ENCODE data around the gene GALNT14.

Gene GALNT14

DNA sequence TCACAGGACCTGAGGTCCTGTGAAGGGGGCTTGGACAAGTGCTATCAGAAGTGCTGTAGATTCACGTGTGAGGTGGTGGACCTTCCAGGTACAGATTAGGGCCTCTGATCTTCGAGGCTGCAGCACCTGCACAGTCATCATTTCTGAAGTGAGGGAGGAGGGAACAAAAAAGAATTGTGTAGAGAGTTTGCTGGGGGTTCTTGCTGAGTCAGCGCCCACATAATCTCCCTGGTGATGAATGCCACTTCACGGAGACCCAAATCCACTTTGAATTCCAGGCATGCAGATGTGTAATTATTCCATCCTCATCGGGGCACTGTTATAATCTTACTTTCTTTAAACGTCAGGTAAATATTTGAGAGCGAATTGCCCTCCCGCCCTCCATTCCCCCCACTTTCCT lies 202.4 kb downstream of the GALNT14 start:
- Histone ChIP-seq H2AFZ (ENCODE audit: low read length) (no peak overlapping the region), H3K27ac (ENCODE audit: low read length) (no peak overlapping the region), H3K9me3 (replicated peaks; ENCODE audit: insufficient read depth, low read length) (no peaks in the 10 kb centered on the region), H3K36me3 (replicated peaks; ENCODE audit: insufficient read depth, low read length) (no peaks in the 10 kb centered on the region), H3K79me2 (ENCODE audit: low read length) (no peaks in the 10 kb centered on the region), H3K4me3 (ENCODE audit: low read length) (no peak overlapping the region), H3K9ac (ENCODE audit: low read length) (no peak overlapping the region), H3K9me2 (replicated peaks; ENCODE audit: insufficient read depth, low read length) (no peaks in the 10 kb centered on the region), H3K4me2 (ENCODE audit: low read depth, low read length) (no peak overlapping the region), H3F3A (ENCODE audit: insufficient read depth, low read length) (no peaks in the 10 kb centered on the region), H3K4me1 (ENCODE audit: low read length) (no peaks in the 10 kb centered on the region), H4K20me1 (ENCODE audit: insufficient read depth, low read length) (no peaks in the 10 kb centered on the region), H3K27me3 (replicated peaks; ENCODE audit: insufficient read depth, low read length) (no peaks in the 10 kb centered on the region)
- DNase-seq: no peak
- no peak for TF ChIP-seq EZH2phosphoT487 (IDR thresholded peaks at IDR 0.05; ENCODE audit: low read length)
- TF ChIP-seq, protein P1, sequence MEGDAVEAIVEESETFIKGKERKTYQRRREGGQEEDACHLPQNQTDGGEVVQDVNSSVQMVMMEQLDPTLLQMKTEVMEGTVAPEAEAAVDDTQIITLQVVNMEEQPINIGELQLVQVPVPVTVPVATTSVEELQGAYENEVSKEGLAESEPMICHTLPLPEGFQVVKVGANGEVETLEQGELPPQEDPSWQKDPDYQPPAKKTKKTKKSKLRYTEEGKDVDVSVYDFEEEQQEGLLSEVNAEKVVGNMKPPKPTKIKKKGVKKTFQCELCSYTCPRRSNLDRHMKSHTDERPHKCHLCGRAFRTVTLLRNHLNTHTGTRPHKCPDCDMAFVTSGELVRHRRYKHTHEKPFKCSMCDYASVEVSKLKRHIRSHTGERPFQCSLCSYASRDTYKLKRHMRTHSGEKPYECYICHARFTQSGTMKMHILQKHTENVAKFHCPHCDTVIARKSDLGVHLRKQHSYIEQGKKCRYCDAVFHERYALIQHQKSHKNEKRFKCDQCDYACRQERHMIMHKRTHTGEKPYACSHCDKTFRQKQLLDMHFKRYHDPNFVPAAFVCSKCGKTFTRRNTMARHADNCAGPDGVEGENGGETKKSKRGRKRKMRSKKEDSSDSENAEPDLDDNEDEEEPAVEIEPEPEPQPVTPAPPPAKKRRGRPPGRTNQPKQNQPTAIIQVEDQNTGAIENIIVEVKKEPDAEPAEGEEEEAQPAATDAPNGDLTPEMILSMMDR (IDR thresholded peaks at IDR 0.05; ENCODE audit: low read length): no peak
- TF ChIP-seq EZH2 (optimal IDR thresholded peaks at IDR 0.05; ENCODE audit: low read depth, low read length): no peak

DNA sequence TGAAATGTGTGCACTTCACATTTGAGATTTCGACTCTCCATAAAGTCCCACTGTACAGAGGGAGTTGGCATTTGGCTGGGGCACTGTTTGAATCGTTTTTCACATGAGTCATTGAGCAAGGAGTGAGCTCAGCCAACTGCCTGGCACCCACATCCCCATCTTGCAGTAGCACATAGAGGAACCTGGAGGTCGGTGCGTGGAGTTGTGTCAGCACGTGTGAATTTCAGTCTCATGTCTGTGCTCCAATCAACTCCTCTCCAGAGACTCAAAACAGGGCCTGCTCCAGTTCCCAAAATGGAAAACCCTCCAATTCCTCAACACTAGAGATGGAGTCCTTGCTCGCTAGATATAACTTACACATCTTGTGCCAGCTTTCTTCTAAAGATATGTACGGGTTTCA lies 204.2 kb downstream of the GALNT14 start:
- no peaks in the 10 kb centered on the region for H3K27me3 ChIP-seq (replicated peaks; ENCODE audit: insufficient read depth, low read length)
- no peaks in the 10 kb centered on the region for H3K9me3 ChIP-seq (replicated peaks; ENCODE audit: insufficient read depth, low read length)
- H3K4me3 ChIP-seq (ENCODE audit: low read length): no peak overlapping the region
- no peaks in the 10 kb centered on the region for H3K4me1 ChIP-seq (ENCODE audit: low read length)
- no peaks in the 10 kb centered on the region for H3F3A ChIP-seq (ENCODE audit: insufficient read depth, low read length)
- no peaks in the 10 kb centered on the region for H3K36me3 ChIP-seq (replicated peaks; ENCODE audit: insufficient read depth, low read length)
- H2AFZ ChIP-seq (ENCODE audit: low read length): no peak overlapping the region
- DNase-seq: no peak
- no peak overlapping the region for H3K9ac ChIP-seq (ENCODE audit: low read length)
- no peak overlapping the region for H3K27ac ChIP-seq (ENCODE audit: low read length)
- no peaks in the 10 kb centered on the region for H3K9me2 ChIP-seq (replicated peaks; ENCODE audit: insufficient read depth, low read length)
- TF ChIP-seq, protein P1 (IDR thresholded peaks at IDR 0.05; ENCODE audit: low read length): no peak
- TF ChIP-seq EZH2 (optimal IDR thresholded peaks at IDR 0.05; ENCODE audit: low read depth, low read length): no peak
- no peak for TF ChIP-seq EZH2phosphoT487 (IDR thresholded peaks at IDR 0.05; ENCODE audit: low read length)
- no peak overlapping the region for H3K4me2 ChIP-seq (ENCODE audit: low read depth, low read length)
- no peaks in the 10 kb centered on the region for H4K20me1 ChIP-seq (ENCODE audit: insufficient read depth, low read length)
- H3K79me2 ChIP-seq (ENCODE audit: low read length): no peaks in the 10 kb centered on the region

DNA sequence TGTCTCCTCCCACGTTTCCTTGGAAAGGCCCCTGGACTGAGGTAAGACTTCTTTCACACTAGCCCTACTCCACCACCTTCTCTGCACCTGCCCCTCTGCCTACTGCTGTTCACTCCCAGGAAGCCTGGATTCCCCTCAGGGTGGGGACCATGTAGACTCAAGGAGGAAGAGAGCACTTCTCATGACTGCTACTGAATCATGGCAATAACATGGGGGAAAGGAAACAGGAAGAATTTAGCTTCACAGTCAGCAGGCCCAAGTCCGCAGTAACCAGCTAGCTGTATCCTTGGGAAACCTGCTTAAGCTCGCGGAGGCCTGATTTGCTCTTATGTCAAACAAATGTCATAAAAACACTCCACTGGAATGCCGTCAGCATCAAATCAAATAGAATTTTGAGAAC lies 204.7 kb downstream of the GALNT14 start:
- Histone ChIP-seq H3K79me2 (ENCODE audit: low read length) (no peaks in the 10 kb centered on the region), H3K27ac (ENCODE audit: low read length) (no peak overlapping the region), H3K9me2 (replicated peaks; ENCODE audit: insufficient read depth, low read length) (no peaks in the 10 kb centered on the region), H3F3A (ENCODE audit: insufficient read depth, low read length) (no peaks in the 10 kb centered on the region), H3K27me3 (replicated peaks; ENCODE audit: insufficient read depth, low read length) (no peaks in the 10 kb centered on the region), H3K4me3 (ENCODE audit: low read length) (no peak overlapping the region), H3K4me2 (ENCODE audit: low read depth, low read length) (no peak overlapping the region), H2AFZ (ENCODE audit: low read length) (no peak overlapping the region), H3K36me3 (replicated peaks; ENCODE audit: insufficient read depth, low read length) (no peaks in the 10 kb centered on the region), H3K9ac (ENCODE audit: low read length) (no peak overlapping the region), H4K20me1 (ENCODE audit: insufficient read depth, low read length) (no peaks in the 10 kb centered on the region), H3K4me1 (ENCODE audit: low read length) (no peaks in the 10 kb centered on the region), H3K9me3 (replicated peaks; ENCODE audit: insufficient read depth, low read length) (no peaks in the 10 kb centered on the region)
- no peak for DNase-seq
- TF ChIP-seq EZH2 (optimal IDR thresholded peaks at IDR 0.05; ENCODE audit: low read depth, low read length): no peak
- no peak for TF ChIP-seq EZH2phosphoT487 (IDR thresholded peaks at IDR 0.05; ENCODE audit: low read length)
- TF ChIP-seq, protein P1 (IDR thresholded peaks at IDR 0.05; ENCODE audit: low read length): no peak
